ENCODE data around the gene CTDP1. TPM values are rescaled to one million over a fixed set of nuclear protein-coding genes. Genes with fewer than 3 reads are reported as not detected.
A peak's percentile ranks its signal among the peaks of the same experiment; 100 is the strongest.

Gene CTDP1
- total RNA-seq, 2 experiments from 2014 or later = 11.9 to 15.4 TPM

- no peak overlapping the region for H2AFZ ChIP-seq (ENCODE audit: low read length)
- no peak overlapping the region for H3K4me2 ChIP-seq (ENCODE audit: low read length)
- no peaks in the 10 kb centered on the region; the same call in 1 of the 2 replicates for H4K20me1 ChIP-seq (ENCODE audit: insufficient read depth, low read length)
- H3K79me2 ChIP-seq (ENCODE audit: insufficient read depth, low read depth, low read length) = peaks cover 46% of the 10 kb centered on the region; the same call in 1 of the 2 replicates
- no peaks in the 10 kb centered on the region for H3K36me3 ChIP-seq (ENCODE audit: insufficient read depth, low read length)
- DNase-seq (ENCODE audit: low spot score) = no peak
- peaks cover 14% of the 10 kb centered on the region for H3K4me1 ChIP-seq (ENCODE audit: insufficient read depth, low read length, poor library complexity, severe bottlenecking)
- no peak overlapping the region for H3K27ac ChIP-seq (ENCODE audit: low read depth, low read length, poor library complexity, severe bottlenecking)
- no peaks in the 10 kb centered on the region for H3K9me3 ChIP-seq (ENCODE audit: low read length)
- no peaks in the 10 kb centered on the region for H3K9me2 ChIP-seq (ENCODE audit: insufficient read depth, low read length)
- ChIA-PET CTCF (ENCODE audit: unreplicated experiment) (no interaction called here), POLR2A (no interaction called here)
- no peak overlapping the region for H3K4me3 ChIP-seq (ENCODE audit: low read depth, low read length, poor library complexity, severe bottlenecking)
- BruUV-seq (replicated peaks) = TSS peak; percentile 41
- intact Hi-C loops (cut with micrococcal nuclease; ENCODE audit: unreplicated experiment) = no loop called here
- no peak for TF ChIP-seq CTCF (conservative IDR thresholded peaks at IDR 0.05; ENCODE audit: low read length)
Measured at GRCh38 chr18:79682894-79683625, 3.5 kb downstream of the CTDP1 start.

GRCh38 chr18:79683626-79684282, 4.2 kb downstream of the CTDP1 start:
- no peaks in the 10 kb centered on the region; the same call in 1 of the 2 replicates for H4K20me1 ChIP-seq (ENCODE audit: insufficient read depth, low read length)
- H3K79me2 ChIP-seq (ENCODE audit: insufficient read depth, low read depth, low read length) = peaks cover 42% of the 10 kb centered on the region; the same call in 1 of the 2 replicates
- TF ChIP-seq EZH2phosphoT487 (IDR thresholded peaks at IDR 0.05; ENCODE audit: borderline replicate concordance, low read depth, low read length) = no peak
- TF ChIP-seq CTCF (conservative IDR thresholded peaks at IDR 0.05; ENCODE audit: low read length) = no peak
- H3K36me3 ChIP-seq (ENCODE audit: insufficient read depth, low read length) = no peaks in the 10 kb centered on the region
- H3K4me1 ChIP-seq (ENCODE audit: insufficient read depth, low read length, poor library complexity, severe bottlenecking) = peaks cover 11% of the 10 kb centered on the region
- CTCF ChIA-PET (ENCODE audit: unreplicated experiment) = no interaction called here
- POLR2A ChIA-PET = no interaction called here
- H3K9me3 ChIP-seq (ENCODE audit: low read length) = no peaks in the 10 kb centered on the region
- no peak overlapping the region; the same call in 1 of the 2 replicates for H3K4me2 ChIP-seq (ENCODE audit: low read length)
- no peak overlapping the region for H3K27ac ChIP-seq (ENCODE audit: low read depth, low read length, poor library complexity, severe bottlenecking)
- no peak for DNase-seq (ENCODE audit: low spot score)
- H3K9me2 ChIP-seq (ENCODE audit: insufficient read depth, low read length) = no peaks in the 10 kb centered on the region
- H3K4me3 ChIP-seq (ENCODE audit: low read depth, low read length, poor library complexity, severe bottlenecking) = no peak overlapping the region
- no TSS peak for BruUV-seq (replicated peaks)
- no peak overlapping the region for H2AFZ ChIP-seq (ENCODE audit: low read length)
- intact Hi-C loops (cut with micrococcal nuclease; ENCODE audit: unreplicated experiment) = no loop called here

GRCh38 chr18:79684283-79684631, 4.7 kb downstream of the CTDP1 start:
- H3K36me3 ChIP-seq (ENCODE audit: insufficient read depth, low read length) = no peaks in the 10 kb centered on the region
- TF ChIP-seq CTCF (conservative IDR thresholded peaks at IDR 0.05; ENCODE audit: low read length) = no peak
- no peak for TF ChIP-seq EZH2phosphoT487 (IDR thresholded peaks at IDR 0.05; ENCODE audit: borderline replicate concordance, low read depth, low read length)
- BruUV-seq (replicated peaks) = no TSS peak
- no peaks in the 10 kb centered on the region; the same call in 1 of the 2 replicates for H4K20me1 ChIP-seq (ENCODE audit: insufficient read depth, low read length)
- H3K27ac ChIP-seq (ENCODE audit: low read depth, low read length, poor library complexity, severe bottlenecking) = no peak overlapping the region
- no peak overlapping the region for H3K4me3 ChIP-seq (ENCODE audit: low read depth, low read length, poor library complexity, severe bottlenecking)
- no peak overlapping the region for H3K4me2 ChIP-seq (ENCODE audit: low read length)
- no peak for DNase-seq (ENCODE audit: low spot score)
- ChIA-PET POLR2A (no interaction called here), CTCF (ENCODE audit: unreplicated experiment) (no interaction called here)
- H2AFZ ChIP-seq (ENCODE audit: low read length) = no peak overlapping the region
- intact Hi-C loops (cut with micrococcal nuclease; ENCODE audit: unreplicated experiment) = no loop called here
- H3K9me2 ChIP-seq (ENCODE audit: insufficient read depth, low read length) = no peaks in the 10 kb centered on the region
- peaks cover 42% of the 10 kb centered on the region; the same call in 1 of the 2 replicates for H3K79me2 ChIP-seq (ENCODE audit: insufficient read depth, low read depth, low read length)
- H3K9me3 ChIP-seq (ENCODE audit: low read length) = no peaks in the 10 kb centered on the region
- peaks cover 11% of the 10 kb centered on the region for H3K4me1 ChIP-seq (ENCODE audit: insufficient read depth, low read length, poor library complexity, severe bottlenecking)
